WTC11 (cell line): ENCODE measurements around the gene WDCP. TPM values are rescaled to one million over a fixed set of nuclear protein-coding genes. Genes with fewer than 3 reads are reported as not detected.

Experiments
- ATAC-seq: fragments of 200-7000 bp; cut with Tn5 transposase; 2 replicates; pipeline ENCODE4 v1.10.0; 2021; ENCODE audit warnings: mild to moderate bottlenecking, moderate library complexity
- CTCF ChIA-PET: fragments of 300-600 bp; sonication (Branson Sonifier 250); formaldehyde crosslinking; loops from one replicate; lab custom pipeline; 2021; ENCODE audit warnings: antibody characterized with exemption; lab: Charles Lee
- POLR2A ChIA-PET: fragments of 350-600 bp; sonication (Branson Sonifier 250); formaldehyde crosslinking; loops from one replicate; lab custom pipeline; 2021; ENCODE audit warnings: antibody characterized with exemption; lab: Charles Lee
- DNase-seq: peaks from one replicate; pipeline ENCODE4 v3.0.0; 2021; ENCODE audit warnings: low spot score
- H3K27ac Mint-ChIP-seq: 2 replicates; pipeline ENCODE4 v1.8.0; 2021; ENCODE audit warnings: mixed read lengths
- H3K27me3 Mint-ChIP-seq: 2 replicates; pipeline ENCODE4 v1.8.0; 2021; ENCODE audit warnings: low read depth, mild to moderate bottlenecking, moderate library complexity, mixed read lengths
- H3K36me3 Mint-ChIP-seq: 2 replicates; pipeline ENCODE4 v1.8.0; 2021; ENCODE audit warnings: mixed read lengths
- H3K4me1 Mint-ChIP-seq: 2 replicates; pipeline ENCODE4 v1.8.0; 2022; ENCODE audit warnings: mixed read lengths
- H3K4me3 Mint-ChIP-seq: 2 replicates; pipeline ENCODE4 v1.8.0; 2021; ENCODE audit warnings: mild to moderate bottlenecking, moderate library complexity, mixed read lengths
- H3K9me3 Mint-ChIP-seq: 2 replicates; pipeline ENCODE4 v1.8.0; 2021; ENCODE audit warnings: mixed read lengths
- ARID4B ChIP-seq: sonication (generic); formaldehyde crosslinking; IDR thresholded peaks from 2 replicates; pipeline ENCODE4 v1.8.0; 2023; ENCODE audit warnings: missing genetic modification reagents, mild to moderate bottlenecking, borderline replicate concordance
- CREB1 ChIP-seq: sonication (generic); formaldehyde crosslinking; IDR thresholded peaks from 2 replicates; pipeline ENCODE4 v1.8.0; 2023; ENCODE audit warnings: mild to moderate bottlenecking, missing genetic modification reagents
- CTCF ChIP-seq: fragments of 200-600 bp; IDR thresholded peaks from 2 replicates; pipeline ENCODE4 v1.8.0; 2022; ENCODE audit warnings: antibody characterized with exemption
- ELF4 ChIP-seq: sonication (generic); formaldehyde crosslinking; IDR thresholded peaks from 2 replicates; pipeline ENCODE4 v1.8.1; 2022; ENCODE audit warnings: low read depth, mild to moderate bottlenecking, moderate library complexity, missing genetic modification reagents
- EMX1 ChIP-seq: fragments of 250-450 bp; sonication (Bioruptor Pico); IDR thresholded peaks from 2 replicates; pipeline ENCODE4 v1.8.0; 2021; ENCODE audit warnings: mild to moderate bottlenecking
- ESRRA ChIP-seq: sonication (generic); formaldehyde crosslinking; IDR thresholded peaks from 2 replicates; pipeline ENCODE4 v1.8.1; 2022; ENCODE audit warnings: mild to moderate bottlenecking, missing genetic modification reagents, borderline replicate concordance
- GABPB1 ChIP-seq: sonication (generic); formaldehyde crosslinking; IDR thresholded peaks from 2 replicates; pipeline ENCODE4 v1.8.1; 2023; ENCODE audit warnings: mild to moderate bottlenecking, missing genetic modification reagents
- GTF2I ChIP-seq: fragments of 250-450 bp; sonication (Bioruptor Pico); conservative IDR thresholded peaks from 2 replicates; pipeline ENCODE4 v1.4.0; 2021; ENCODE audit warnings: mild to moderate bottlenecking
- NFATC4 ChIP-seq: fragments of 250-450 bp; sonication (Bioruptor Pico); IDR thresholded peaks from 2 replicates; pipeline ENCODE4 v1.9.0; 2021; ENCODE audit warnings: mild to moderate bottlenecking
- SMAD4 ChIP-seq: sonication (generic); formaldehyde crosslinking; IDR thresholded peaks from 2 replicates; pipeline ENCODE4 v1.8.0; 2022; ENCODE audit warnings: mild to moderate bottlenecking, missing genetic modification reagents
- USF2 ChIP-seq: sonication (generic); formaldehyde crosslinking; IDR thresholded peaks from 2 replicates; pipeline ENCODE4 v1.8.1; 2023; ENCODE audit warnings: mild to moderate bottlenecking, missing genetic modification reagents, moderate library complexity
- ZNF232 ChIP-seq: sonication (generic); formaldehyde crosslinking; IDR thresholded peaks from 2 replicates; pipeline ENCODE4 v1.8.0; 2022; ENCODE audit warnings: mild to moderate bottlenecking, missing genetic modification reagents
- total RNA-seq: library from RNA; stranded (reverse); gene quantifications from 3 replicates; pipeline ENCODE4 v1.2.3, GENCODE V29; 2021

The WDCP gene
- total RNA-seq, 1 experiment from 2014 or later = 31.9 TPM

DNA sequence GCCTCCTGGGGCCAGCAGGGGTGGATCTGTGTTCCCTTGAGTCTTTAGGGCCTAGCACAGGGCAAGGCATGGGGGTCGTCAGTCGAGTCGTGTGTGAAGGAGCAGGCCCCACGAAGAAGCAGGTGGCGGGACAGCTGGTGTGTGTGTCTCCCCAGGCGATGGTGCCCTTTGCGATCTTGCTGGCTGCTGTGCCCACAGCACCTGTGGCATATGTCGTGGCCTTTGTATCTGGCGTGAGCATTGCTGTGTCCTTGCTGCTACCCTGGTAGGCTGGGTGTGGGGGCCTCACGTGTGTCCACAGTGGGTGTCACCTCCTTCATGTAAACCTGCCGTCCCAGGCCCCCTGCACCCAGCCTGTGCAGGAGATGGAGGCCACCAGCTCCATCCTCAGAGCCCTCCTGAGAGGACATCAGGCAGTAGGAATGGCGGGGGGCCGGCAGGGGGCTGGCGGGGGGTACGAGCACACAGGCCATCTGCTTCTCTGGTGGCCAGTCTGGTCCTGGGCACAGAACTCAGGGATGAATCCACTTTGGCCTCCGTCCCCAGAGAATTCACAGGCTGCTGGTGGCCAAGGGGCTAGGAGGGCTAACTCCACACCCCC, 24.1 kb downstream of the WDCP start:
- POLR2A ChIA-PET = interaction anchor here (0.6 kb wide), 1 partner anchor 53 kb away, joined by 3 read pairs; no protein-coding TSS in a partner anchor
- Mint-ChIP-seq H3K27me3 (no peaks in the 10 kb centered on the region), H3K36me3 (peaks cover 16% of the 10 kb centered on the region), H3K4me3 (no peak overlapping the region), H3K4me1 (peaks cover 56% of the 10 kb centered on the region), H3K27ac (peak overlapping the region; percentile 41; the same call in 1 of the 2 replicates), H3K9me3 (no peaks in the 10 kb centered on the region)
- CTCF ChIA-PET = interaction anchor here (1.3 to 4.2 kb wide), 2 partner anchors 24 to 38 kb away, joined by 6 to 15 read pairs; partner anchors contain the start of gene WDCP
- no peak for DNase-seq
- TF ChIP-seq SMAD4 (CRISPR knock-in tag) (no peak), ARID4B (CRISPR knock-in tag) (no peak)
- no peak for ATAC-seq

DNA sequence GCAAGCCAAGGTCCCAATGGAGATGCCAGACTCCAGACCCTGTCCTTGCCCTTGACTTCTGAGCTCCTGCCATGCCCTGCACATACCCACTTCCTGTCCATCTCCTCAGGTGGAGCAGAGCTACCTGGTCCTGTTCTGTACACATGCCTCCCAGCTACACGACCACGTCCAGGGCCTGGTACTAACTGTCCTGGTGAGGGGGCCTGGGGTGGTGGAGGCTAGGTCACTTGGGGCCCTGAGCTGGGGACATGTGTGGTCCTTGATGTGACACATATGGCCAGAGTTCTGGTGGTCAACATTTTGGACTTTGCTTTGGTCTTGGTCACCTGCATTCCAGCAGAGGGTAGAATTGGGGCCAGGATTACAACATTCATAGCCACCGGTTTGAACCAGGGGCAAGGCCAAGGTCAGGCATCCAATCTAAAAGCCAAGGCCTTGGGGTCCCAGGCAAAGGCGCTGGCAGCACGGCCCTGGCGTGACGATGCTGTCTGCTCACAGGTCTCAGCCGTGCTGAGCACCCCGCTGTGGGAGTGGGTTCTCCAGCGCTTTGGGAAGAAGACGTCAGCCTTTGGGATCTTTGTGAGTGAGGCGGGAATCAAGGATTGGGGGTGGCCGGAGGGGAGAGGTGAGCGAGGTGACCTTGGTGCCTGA, 24.7 kb downstream of the WDCP start:
- no peaks in the 10 kb centered on the region for H3K27me3 Mint-ChIP-seq
- no peak for DNase-seq
- H3K36me3 Mint-ChIP-seq = peaks cover 16% of the 10 kb centered on the region
- H3K4me1 Mint-ChIP-seq = peaks cover 54% of the 10 kb centered on the region
- no peak overlapping the region for H3K4me3 Mint-ChIP-seq
- CTCF ChIA-PET = interaction anchor here (1.0 to 1.5 kb wide), 5 partner anchors 12 to 95 kb away, joined by 3 to 7 read pairs (median 6); partner anchors contain the start of genes ATAD2B, MFSD2B, TP53I3 and WDCP
- ATAC-seq = no peak
- H3K27ac Mint-ChIP-seq = peak overlapping the region; percentile 41; the same call in 1 of the 2 replicates
- POLR2A ChIA-PET = interaction anchor here (0.6 kb wide), 1 partner anchor 53 kb away, joined by 3 read pairs; no protein-coding TSS in a partner anchor
- no peaks in the 10 kb centered on the region for H3K9me3 Mint-ChIP-seq
- TF ChIP-seq GTF2I (CRISPR knock-in tag) = no peak
- TF ChIP-seq GABPB1 (CRISPR knock-in tag) = peak; percentile 48; the same call in 1 of the 2 replicates

DNA sequence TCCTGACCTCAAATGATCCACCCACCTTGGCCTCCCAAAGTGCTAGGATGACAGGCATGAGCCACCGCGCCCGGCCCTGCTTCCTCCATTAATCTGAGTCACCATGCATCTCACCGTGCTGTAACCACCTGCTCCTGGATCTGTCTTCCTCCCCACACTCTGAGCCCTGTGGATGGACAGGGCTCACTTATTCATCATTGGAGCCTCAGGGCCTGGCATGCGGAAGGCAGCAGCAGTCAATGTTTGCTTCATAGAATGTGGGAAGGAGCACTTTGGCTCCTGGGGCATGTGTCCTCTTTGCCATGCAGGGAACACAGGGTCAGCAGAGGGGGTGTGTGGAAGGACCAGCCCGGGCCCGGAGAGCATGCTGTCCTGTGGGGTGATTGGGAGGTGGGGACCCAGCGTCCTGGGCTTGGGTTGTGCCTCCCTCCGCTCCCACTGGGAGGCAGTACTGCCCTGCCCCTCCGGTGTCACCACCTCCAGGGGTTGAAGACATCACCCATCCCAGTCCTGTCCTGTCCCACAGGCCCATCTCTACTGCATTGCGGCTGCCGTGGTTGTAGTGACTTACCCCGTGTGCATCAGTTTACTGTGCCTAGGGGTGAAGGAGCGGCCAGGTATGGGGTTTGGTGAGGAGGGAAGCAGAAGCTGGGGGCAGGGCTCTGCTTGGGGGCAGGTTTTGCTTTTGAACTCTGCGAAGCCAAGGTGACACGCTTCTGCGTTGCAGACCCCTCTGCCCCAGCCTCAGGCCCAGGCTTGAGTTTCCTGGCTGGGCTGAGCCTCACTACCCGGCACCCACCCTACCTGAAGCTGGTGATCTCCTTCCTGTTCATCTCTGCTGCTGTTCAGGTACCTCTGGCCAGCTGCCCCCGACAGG, 25.8 kb downstream of the WDCP start:
- ATAC-seq = peak; percentile 91
- Mint-ChIP-seq H3K27me3 (no peaks in the 10 kb centered on the region), H3K36me3 (peaks cover 16% of the 10 kb centered on the region), H3K9me3 (no peaks in the 10 kb centered on the region), H3K4me1 (peaks cover 47% of the 10 kb centered on the region), H3K27ac (peak overlapping the region; percentile 91), H3K4me3 (no peak overlapping the region)
- no peak for TF ChIP-seq EMX1 (CRISPR knock-in tag)
- no peak for TF ChIP-seq NFATC4 (CRISPR knock-in tag)
- peak; percentile 62; the same call in 1 of the 2 replicates for TF ChIP-seq ZNF232
- no peak for TF ChIP-seq USF2
- TF ChIP-seq CTCF = peak; percentile 39; the same call in 1 of the 2 replicates
- no peak for TF ChIP-seq CREB1
- TF ChIP-seq ESRRA (CRISPR knock-in tag) = no peak
- TF ChIP-seq ELF4 (CRISPR knock-in tag) = no peak
- ChIA-PET POLR2A (interaction anchor here (1.7 kb wide), 1 partner anchor 11 kb away, joined by 4 read pairs; the partner anchor contains the start of gene MFSD2B), CTCF (interaction anchor here (1.0 to 1.6 kb wide), 7 partner anchors 11 to 94 kb away, joined by 3 to 7 read pairs (median 5); partner anchors contain the start of genes ATAD2B, MFSD2B, TP53I3 and WDCP)
- peak; percentile 83 for DNase-seq
